Glutamatergic neuron (in vitro differentiated cells): ENCODE data around the gene NOTCH1. TPM values are rescaled to one million over a fixed set of nuclear protein-coding genes. Genes with fewer than 3 reads are reported as not detected.
A peak's percentile ranks its signal among the peaks of the same experiment; 100 is the strongest.

Experiments
- DNase-seq: peaks from one replicate; pipeline ENCODE4 v3.0.0; 2022
- H3K27ac Mint-ChIP-seq: one replicate; pipeline ENCODE4 v1.8.0; 2020; ENCODE audit warnings: mild to moderate bottlenecking, mixed read lengths, inconsistent platforms; ENCODE audit not compliant: unreplicated experiment
- H3K27me3 Mint-ChIP-seq: one replicate; pipeline ENCODE4 v1.8.0; 2020; ENCODE audit warnings: mild to moderate bottlenecking, moderate library complexity, mixed read lengths, inconsistent platforms; ENCODE audit not compliant: unreplicated experiment
- H3K36me3 Mint-ChIP-seq: one replicate; pipeline ENCODE4 v1.8.0; 2020; ENCODE audit warnings: mild to moderate bottlenecking, mixed read lengths, inconsistent platforms; ENCODE audit not compliant: unreplicated experiment
- H3K4me1 Mint-ChIP-seq: one replicate; pipeline ENCODE4 v1.8.0; 2020; ENCODE audit warnings: mild to moderate bottlenecking, low read depth, mixed read lengths, inconsistent platforms; ENCODE audit not compliant: unreplicated experiment
- H3K4me3 Mint-ChIP-seq: one replicate; pipeline ENCODE4 v1.8.0; 2020; ENCODE audit warnings: mild to moderate bottlenecking, mixed read lengths, inconsistent platforms; ENCODE audit not compliant: unreplicated experiment
- H3K9me3 Mint-ChIP-seq: one replicate; pipeline ENCODE4 v1.8.0; 2020; ENCODE audit warnings: mild to moderate bottlenecking, moderate library complexity, mixed read lengths, inconsistent platforms; ENCODE audit not compliant: unreplicated experiment
- total RNA-seq: library from RNA; stranded (reverse); fragmentation: NEBNext Ultra II Directional; extraction: Animal tissue kit (Norgen Biotek cat#: 25700); gene quantifications from one replicate; pipeline ENCODE4 v1.2.1, GENCODE V29; 2021; ENCODE audit not compliant: unreplicated experiment
- TF ChIP-seq, protein P1 (sequence below): fragments of 200-600 bp; sonication (generic); IDR thresholded peaks from one replicate; pipeline ENCODE4 v1.5.0; 2021; ENCODE audit not compliant: partially characterized antibody, unreplicated experiment

The NOTCH1 gene
- total RNA-seq, 1 donor from 2014 or later: 64.2 TPM

- Mint-ChIP-seq H3K36me3 (no peaks in the 10 kb centered on the region), H3K27me3 (peaks cover 2% of the 10 kb centered on the region), H3K9me3 (peaks cover 4% of the 10 kb centered on the region), H3K27ac (no peak overlapping the region), H3K4me3 (no peak overlapping the region), H3K4me1 (peaks cover 5% of the 10 kb centered on the region)
- TF ChIP-seq, protein P1, sequence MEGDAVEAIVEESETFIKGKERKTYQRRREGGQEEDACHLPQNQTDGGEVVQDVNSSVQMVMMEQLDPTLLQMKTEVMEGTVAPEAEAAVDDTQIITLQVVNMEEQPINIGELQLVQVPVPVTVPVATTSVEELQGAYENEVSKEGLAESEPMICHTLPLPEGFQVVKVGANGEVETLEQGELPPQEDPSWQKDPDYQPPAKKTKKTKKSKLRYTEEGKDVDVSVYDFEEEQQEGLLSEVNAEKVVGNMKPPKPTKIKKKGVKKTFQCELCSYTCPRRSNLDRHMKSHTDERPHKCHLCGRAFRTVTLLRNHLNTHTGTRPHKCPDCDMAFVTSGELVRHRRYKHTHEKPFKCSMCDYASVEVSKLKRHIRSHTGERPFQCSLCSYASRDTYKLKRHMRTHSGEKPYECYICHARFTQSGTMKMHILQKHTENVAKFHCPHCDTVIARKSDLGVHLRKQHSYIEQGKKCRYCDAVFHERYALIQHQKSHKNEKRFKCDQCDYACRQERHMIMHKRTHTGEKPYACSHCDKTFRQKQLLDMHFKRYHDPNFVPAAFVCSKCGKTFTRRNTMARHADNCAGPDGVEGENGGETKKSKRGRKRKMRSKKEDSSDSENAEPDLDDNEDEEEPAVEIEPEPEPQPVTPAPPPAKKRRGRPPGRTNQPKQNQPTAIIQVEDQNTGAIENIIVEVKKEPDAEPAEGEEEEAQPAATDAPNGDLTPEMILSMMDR: no peak
- no peak for DNase-seq
Measured at GRCh38 chr9:136545692-136545964, 220 bp downstream of the NOTCH1 start.

- peaks cover 2% of the 10 kb centered on the region for H3K27me3 Mint-ChIP-seq
- H3K27ac Mint-ChIP-seq: peak overlapping the region; percentile 59
- TF ChIP-seq, protein P1: no peak
- no peak for DNase-seq
- H3K4me3 Mint-ChIP-seq: peak overlapping the region; percentile 86
- H3K36me3 Mint-ChIP-seq: no peaks in the 10 kb centered on the region
- H3K9me3 Mint-ChIP-seq: peaks cover 4% of the 10 kb centered on the region
- H3K4me1 Mint-ChIP-seq: peaks cover 5% of the 10 kb centered on the region
Measured at GRCh38 chr9:136544964-136545691, 720 bp downstream of the NOTCH1 start.

DNA sequence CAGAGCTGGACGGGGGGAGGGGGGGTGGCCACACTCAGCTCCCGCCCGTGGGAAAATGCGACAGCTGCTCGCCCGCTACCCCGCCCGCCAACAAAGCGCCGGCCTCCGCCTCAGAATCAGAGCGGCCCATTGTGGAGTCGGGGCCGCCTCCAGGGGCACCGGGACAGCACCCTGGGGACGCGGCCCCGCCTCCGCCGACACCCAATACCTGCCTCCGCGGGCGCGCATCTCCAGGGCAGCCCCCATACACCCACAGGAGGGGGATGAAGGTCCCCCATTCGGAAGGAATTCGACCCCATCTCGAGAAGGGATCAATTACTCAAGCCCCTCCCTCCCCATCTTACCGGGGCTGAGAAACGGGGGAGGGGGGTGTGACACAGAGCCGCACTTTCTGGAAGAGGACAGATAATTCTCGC, 1.3 kb downstream of the NOTCH1 start:
- peak overlapping the region; percentile 86 for H3K4me3 Mint-ChIP-seq
- H3K36me3 Mint-ChIP-seq: no peaks in the 10 kb centered on the region
- TF ChIP-seq, protein P1: no peak
- peaks cover 4% of the 10 kb centered on the region for H3K9me3 Mint-ChIP-seq
- peak; percentile 47 for DNase-seq
- H3K4me1 Mint-ChIP-seq: peaks cover 5% of the 10 kb centered on the region
- H3K27ac Mint-ChIP-seq: peak overlapping the region; percentile 59
- peaks cover 2% of the 10 kb centered on the region for H3K27me3 Mint-ChIP-seq

- no peaks in the 10 kb centered on the region for H3K36me3 Mint-ChIP-seq
- peaks cover 5% of the 10 kb centered on the region for H3K9me3 Mint-ChIP-seq
- peak overlapping the region; percentile 81 for H3K4me3 Mint-ChIP-seq
- H3K27ac Mint-ChIP-seq: peak overlapping the region; percentile 33
- H3K27me3 Mint-ChIP-seq: peaks cover 3% of the 10 kb centered on the region
- H3K4me1 Mint-ChIP-seq: peaks cover 5% of the 10 kb centered on the region
- no peak for DNase-seq
- TF ChIP-seq, protein P1: no peak
Measured at GRCh38 chr9:136543830-136544547, 1.9 kb downstream of the NOTCH1 start.

DNA sequence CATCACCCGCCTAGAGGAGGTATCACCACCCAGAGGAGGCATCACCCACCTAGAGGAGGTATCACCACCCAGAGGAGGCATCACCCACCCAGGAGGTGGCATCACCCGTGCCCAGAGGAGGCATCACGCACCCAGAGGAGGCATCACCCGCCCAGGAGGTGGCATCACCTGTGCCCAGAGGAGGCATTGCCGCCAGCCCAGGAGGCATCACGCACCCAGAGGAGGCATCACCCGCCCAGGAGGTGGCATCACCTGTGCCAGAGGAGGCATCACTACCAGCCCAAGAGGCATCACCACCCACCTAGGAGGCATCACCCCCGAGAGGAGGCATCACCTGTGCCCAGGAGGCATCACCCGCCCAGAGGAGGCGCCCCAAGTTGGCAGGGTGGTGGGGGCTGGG, 2.6 kb downstream of the NOTCH1 start:
- H3K36me3 Mint-ChIP-seq: no peaks in the 10 kb centered on the region
- peak overlapping the region; percentile 77 for H3K4me3 Mint-ChIP-seq
- peaks cover 3% of the 10 kb centered on the region for H3K27me3 Mint-ChIP-seq
- H3K9me3 Mint-ChIP-seq: peaks cover 6% of the 10 kb centered on the region
- no peak overlapping the region for H3K27ac Mint-ChIP-seq
- H3K4me1 Mint-ChIP-seq: peaks cover 5% of the 10 kb centered on the region
- TF ChIP-seq, protein P1: no peak
- no peak for DNase-seq
